Breast epithelium (tissue), 4 donors: ENCODE measurements around the gene PRKD2. TPM values are rescaled to one million over a fixed set of nuclear protein-coding genes. Genes with fewer than 3 reads are reported as not detected.

Experiments
- DNase-seq, 2 donors: peaks; one replicate each; pipeline ENCODE4 v3.0.0-alpha.2; 2019; ENCODE audit warnings: low spot score in 2 of 2
- H3K27ac ChIP-seq, 2 donors: fragments of 200-600 bp; sonication (generic) in 1 of 2; one replicate each; pipeline ENCODE4 v1.5.1; 2016 to 2019; ENCODE audit warnings: mild to moderate bottlenecking in 1 of 2
- H3K27me3 ChIP-seq, 2 donors: fragments of 200-600 bp; sonication (generic) in 1 of 2; one replicate each; pipeline versions ENCODE4 v1.5.1 to v1.6.0; 2017 to 2019; ENCODE audit warnings: control low read depth in 1 of 2, mild to moderate bottlenecking in 1 of 2
- H3K36me3 ChIP-seq: fragments of 200-600 bp; one replicate; pipeline ENCODE4 v1.5.1; 2019
- H3K4me1 ChIP-seq, 2 donors: fragments of 200-600 bp; sonication (generic); one replicate each; pipeline ENCODE4 v1.5.1; 2016 to 2019; ENCODE audit warnings: control low read depth in 1 of 2
- H3K4me3 ChIP-seq, 3 donors: fragments of 200-600 bp; sonication (generic); 1 replicate in 2 of 3; 2 replicates in 1 of 3; pipeline ENCODE4 v1.5.1; 2016 to 2019; ENCODE audit warnings: mild to moderate bottlenecking in 3 of 3, moderate library complexity in 2 of 3
- H3K9me3 ChIP-seq, 2 donors: fragments of 200-600 bp; sonication (generic) in 1 of 2; one replicate each; pipeline ENCODE4 v1.5.1; 2016 to 2019; ENCODE audit warnings: control low read depth in 1 of 2
- CTCF ChIP-seq, 3 donors: fragments of 450-650 bp; IDR thresholded peaks; one replicate each; pipeline ENCODE4 v1.5.1; 2016 to 2017; ENCODE audit warnings: antibody characterized with exemption in 3 of 3, mild to moderate bottlenecking in 3 of 3, moderate library complexity in 3 of 3
- POLR2A ChIP-seq: fragments of 450-650 bp; IDR thresholded peaks from one replicate; pipeline ENCODE4 v1.6.1; 2016; ENCODE audit warnings: antibody characterized with exemption, mild to moderate bottlenecking, moderate library complexity
- POLR2AphosphoS5 ChIP-seq, 3 donors: sonication (generic); formaldehyde crosslinking; IDR thresholded peaks; one replicate each; pipeline ENCODE4 v1.6.1; 2017; ENCODE audit warnings: antibody characterized with exemption in 3 of 3
- intact Hi-C: fragments of 100-400 bp; cut with DNase I; formaldehyde crosslinking; loops from one replicate; pipeline ENCODE4 v1.15.1; 2023; ENCODE audit warnings: low total_unique reads
- total RNA-seq, 3 donors: library from RNA; depleted of rRNA; stranded (reverse); fragments of >200 nt; gene quantifications; one replicate each; pipeline ENCODE4 v1.1.0, GENCODE V29; 2016

The PRKD2 gene
- total RNA-seq, 3 donors from 2014 or later = 13.1 to 36.7 (median 25.5) TPM

- TF ChIP-seq POLR2A (no peak), CTCF (IDR thresholded peaks at IDR 0.05) (no peak)
- Histone ChIP-seq H3K9me3 (no peaks in the 10 kb centered on the region), H3K4me1 (peaks cover 0 to 4% of the 10 kb centered on the region in 2 donors), H3K36me3 (no peaks in the 10 kb centered on the region), H3K4me3 (no peak overlapping the region), H3K27me3 (no peaks in the 10 kb centered on the region), H3K27ac (no peak overlapping the region)
- intact Hi-C loops = no loop called here
- no peak for DNase-seq
These were observed 6.2 kb downstream of the PRKD2 start for GRCh38 chr19:46710687-46711086.

GRCh38 chr19:46704379-46705076 lies 12.4 kb downstream of the PRKD2 start:
- Histone ChIP-seq H3K27me3 (no peaks in the 10 kb centered on the region), H3K4me1 (no peaks in the 10 kb centered on the region), H3K4me3 (no peak overlapping the region), H3K9me3 (no peaks in the 10 kb centered on the region), H3K36me3 (peaks cover 5% of the 10 kb centered on the region), H3K27ac (no peak overlapping the region)
- peak; percentile 41 to 75 for DNase-seq
- intact Hi-C loops = no loop called here
- TF ChIP-seq CTCF (IDR thresholded peaks at IDR 0.05) (peak; percentile 76 to 90 (median 79)), POLR2A (no peak)

- no peaks in the 10 kb centered on the region for H3K27me3 ChIP-seq
- TF ChIP-seq CTCF (IDR thresholded peaks at IDR 0.05) (no peak), POLR2AphosphoS5 (IDR thresholded peaks at IDR 0.05) (no peak), POLR2A (no peak)
- intact Hi-C loops = no loop called here
- H3K4me1 ChIP-seq = no peaks in the 10 kb centered on the region
- H3K9me3 ChIP-seq = no peaks in the 10 kb centered on the region
- DNase-seq = no peak
- peaks cover 5% of the 10 kb centered on the region for H3K36me3 ChIP-seq
- H3K4me3 ChIP-seq = no peak overlapping the region
- H3K27ac ChIP-seq = no peak overlapping the region
These were observed 16.2 kb downstream of the PRKD2 start for GRCh38 chr19:46700704-46701103.

- intact Hi-C loops = no loop called here
- no peak for TF ChIP-seq CTCF (IDR thresholded peaks at IDR 0.05)
- TF ChIP-seq POLR2AphosphoS5 (IDR thresholded peaks at IDR 0.05) = no peak
- TF ChIP-seq POLR2A = no peak
- peaks cover 7% of the 10 kb centered on the region for H3K36me3 ChIP-seq
These were observed 18.3 kb downstream of the PRKD2 start for GRCh38 chr19:46698395-46699321.

More at GRCh38 chr19:46698395-46699321, 18.3 kb downstream of the PRKD2 start:
- no peak for DNase-seq
- Histone ChIP-seq H3K27ac (no peak overlapping the region), H3K27me3 (no peaks in the 10 kb centered on the region), H3K4me1 (no peaks in the 10 kb centered on the region), H3K9me3 (no peaks in the 10 kb centered on the region), H3K4me3 (no peak overlapping the region)
